ENCODE data around the gene TK2.
"Not testable (repeated sequence)": the region's sequence is repeated elsewhere in the genome, so short reads cannot be mapped to it uniquely, and the experiment has no call there.

DNA sequence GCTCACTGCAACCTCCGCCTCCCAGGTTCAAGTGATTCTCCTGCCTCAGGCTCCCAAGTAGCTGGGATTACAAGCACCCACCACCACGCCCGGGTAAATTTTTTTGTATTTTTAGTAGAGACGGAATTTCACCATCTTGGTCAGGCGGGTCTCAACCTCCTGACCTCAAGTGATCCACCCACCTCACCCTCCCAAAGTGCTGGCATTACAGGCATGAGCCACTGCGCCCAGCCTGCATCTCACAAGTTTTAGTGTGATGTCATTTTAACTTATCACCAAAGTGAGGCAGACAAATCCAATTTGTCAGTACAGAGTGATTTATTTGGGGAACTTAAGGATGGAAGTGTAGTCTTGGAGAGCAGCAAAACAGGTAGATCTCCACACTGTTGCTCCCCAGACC lies 83.3 kb downstream of the TK2 start:
- TF ChIP-seq, protein P1, sequence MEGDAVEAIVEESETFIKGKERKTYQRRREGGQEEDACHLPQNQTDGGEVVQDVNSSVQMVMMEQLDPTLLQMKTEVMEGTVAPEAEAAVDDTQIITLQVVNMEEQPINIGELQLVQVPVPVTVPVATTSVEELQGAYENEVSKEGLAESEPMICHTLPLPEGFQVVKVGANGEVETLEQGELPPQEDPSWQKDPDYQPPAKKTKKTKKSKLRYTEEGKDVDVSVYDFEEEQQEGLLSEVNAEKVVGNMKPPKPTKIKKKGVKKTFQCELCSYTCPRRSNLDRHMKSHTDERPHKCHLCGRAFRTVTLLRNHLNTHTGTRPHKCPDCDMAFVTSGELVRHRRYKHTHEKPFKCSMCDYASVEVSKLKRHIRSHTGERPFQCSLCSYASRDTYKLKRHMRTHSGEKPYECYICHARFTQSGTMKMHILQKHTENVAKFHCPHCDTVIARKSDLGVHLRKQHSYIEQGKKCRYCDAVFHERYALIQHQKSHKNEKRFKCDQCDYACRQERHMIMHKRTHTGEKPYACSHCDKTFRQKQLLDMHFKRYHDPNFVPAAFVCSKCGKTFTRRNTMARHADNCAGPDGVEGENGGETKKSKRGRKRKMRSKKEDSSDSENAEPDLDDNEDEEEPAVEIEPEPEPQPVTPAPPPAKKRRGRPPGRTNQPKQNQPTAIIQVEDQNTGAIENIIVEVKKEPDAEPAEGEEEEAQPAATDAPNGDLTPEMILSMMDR (conservative IDR thresholded peaks at IDR 0.05 in 1 of 2, IDR thresholded peaks at IDR 0.05 in 1 of 2; ENCODE audit: low read depth in 1 of 2, low read length in 2 of 2): not testable (repeated sequence)
- TF ChIP-seq EZH2 (IDR thresholded peaks at IDR 0.05; ENCODE audit: low read length, missing control alignments): not testable (repeated sequence)

Measured in fibroblast of lung (primary cell).